Activated CD4-positive, alpha-beta memory T cell treated with anti-CD3 and anti-CD28 coated beads, Interleukin-2, amount 10 ng/mL, durations not matched to agents 7 days and 5 days (primary cell): ENCODE data around the gene SNX13. TPM values are rescaled to one million over a fixed set of nuclear protein-coding genes. Genes with fewer than 3 reads are reported as not detected.

Experiments used
- CTCF ChIA-PET: fragments of 350-600 bp; sonication (Branson Sonifier 250); formaldehyde crosslinking; loops from one replicate; lab custom pipeline; 2021; ENCODE audit warnings: antibody characterized with exemption, inconsistent platforms; lab: Charles Lee
- POLR2A ChIA-PET: fragments of 350-600 bp; sonication (Branson Sonifier 250); formaldehyde crosslinking; loops from one replicate; lab custom pipeline; 2021; ENCODE audit warnings: antibody characterized with exemption; lab: Charles Lee
- DNase-seq: peaks from one replicate; pipeline ENCODE4 v3.0.0-alpha.2; 2020
- H3K27ac Mint-ChIP-seq: one replicate; pipeline ENCODE4 v1.8.0; 2021; ENCODE audit warnings: mild to moderate bottlenecking, mixed read lengths
- H3K27me3 Mint-ChIP-seq: one replicate; pipeline ENCODE4 v1.8.0; 2021; ENCODE audit warnings: mixed read lengths
- H3K36me3 Mint-ChIP-seq: one replicate; pipeline ENCODE4 v1.8.0; 2021; ENCODE audit warnings: low read depth, mixed read lengths
- H3K4me1 Mint-ChIP-seq: one replicate; pipeline ENCODE4 v1.8.0; 2021; ENCODE audit warnings: mixed read lengths
- H3K4me3 Mint-ChIP-seq: one replicate; pipeline ENCODE4 v1.8.0; 2021; ENCODE audit warnings: mild to moderate bottlenecking, mixed read lengths
- H3K9me3 Mint-ChIP-seq: one replicate; pipeline ENCODE4 v1.8.0; 2021; ENCODE audit warnings: mixed read lengths
- total RNA-seq, 2 experiments: library from RNA; stranded (reverse); gene quantifications; one replicate each; pipeline ENCODE4 v1.2.3, GENCODE V29; 2021

SNX13 gene
- total RNA-seq, 2 experiments from 2014 or later, result 23.8 to 25.9 TPM

GRCh38 chr7:17966706-17967105, 26.4 kb upstream of the SNX13 start:
- ChIA-PET POLR2A (no interaction called here), CTCF (no interaction called here)
- Mint-ChIP-seq H3K4me1 (no peaks in the 10 kb centered on the region), H3K4me3 (no peak overlapping the region), H3K36me3 (no peaks in the 10 kb centered on the region), H3K9me3 (no peaks in the 10 kb centered on the region), H3K27ac (no peak overlapping the region), H3K27me3 (peaks cover 11% of the 10 kb centered on the region)
- no peak for DNase-seq

DNA sequence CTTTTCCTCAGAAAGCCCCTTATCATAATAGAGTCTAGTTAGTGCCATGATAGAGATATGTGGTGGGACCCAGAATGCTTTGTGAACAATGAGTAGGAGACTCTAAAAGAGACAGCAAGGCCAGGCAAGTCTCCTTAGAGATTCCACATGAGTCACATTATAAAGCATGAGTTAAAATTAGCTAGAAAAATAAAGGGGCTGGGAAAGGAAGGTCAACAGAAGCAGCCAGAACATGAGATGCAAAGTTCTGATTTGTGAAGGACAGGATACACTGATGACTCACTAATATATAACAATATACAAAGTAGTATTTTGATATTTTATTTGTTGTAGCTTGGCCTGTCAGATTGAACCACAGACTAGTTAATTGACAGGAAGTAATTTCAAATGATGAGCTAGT, 25.3 kb upstream of the SNX13 start:
- DNase-seq, result no peak
- ChIA-PET CTCF (no interaction called here), POLR2A (no interaction called here)
- Mint-ChIP-seq H3K27me3 (peaks cover 11% of the 10 kb centered on the region), H3K4me3 (no peak overlapping the region), H3K9me3 (no peaks in the 10 kb centered on the region), H3K36me3 (no peaks in the 10 kb centered on the region), H3K27ac (no peak overlapping the region), H3K4me1 (no peaks in the 10 kb centered on the region)

DNA sequence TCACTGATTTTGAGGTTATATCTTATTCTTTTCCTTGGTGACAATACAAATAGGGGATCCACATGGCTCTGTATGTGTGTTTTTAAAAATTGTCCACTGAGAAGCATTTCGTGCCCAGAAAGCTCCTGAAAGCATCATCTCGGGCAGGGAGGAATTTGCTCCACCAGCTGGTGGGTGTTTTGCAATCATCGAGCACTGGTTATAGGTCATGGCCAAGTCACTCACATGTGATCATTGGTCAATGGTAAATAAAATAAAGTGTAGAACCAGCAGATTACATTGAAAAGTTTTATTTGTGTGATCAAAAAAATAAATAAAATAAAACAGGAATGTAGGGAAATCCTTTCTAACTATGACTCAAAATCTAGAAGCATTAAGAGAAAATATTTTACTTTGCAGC, 23.0 kb upstream of the SNX13 start:
- Mint-ChIP-seq H3K4me3 (no peak overlapping the region), H3K4me1 (no peaks in the 10 kb centered on the region), H3K27me3 (peaks cover 4% of the 10 kb centered on the region), H3K9me3 (no peaks in the 10 kb centered on the region), H3K36me3 (no peaks in the 10 kb centered on the region), H3K27ac (no peak overlapping the region)
- ChIA-PET POLR2A (no interaction called here), CTCF (no interaction called here)
- no peak for DNase-seq

DNA sequence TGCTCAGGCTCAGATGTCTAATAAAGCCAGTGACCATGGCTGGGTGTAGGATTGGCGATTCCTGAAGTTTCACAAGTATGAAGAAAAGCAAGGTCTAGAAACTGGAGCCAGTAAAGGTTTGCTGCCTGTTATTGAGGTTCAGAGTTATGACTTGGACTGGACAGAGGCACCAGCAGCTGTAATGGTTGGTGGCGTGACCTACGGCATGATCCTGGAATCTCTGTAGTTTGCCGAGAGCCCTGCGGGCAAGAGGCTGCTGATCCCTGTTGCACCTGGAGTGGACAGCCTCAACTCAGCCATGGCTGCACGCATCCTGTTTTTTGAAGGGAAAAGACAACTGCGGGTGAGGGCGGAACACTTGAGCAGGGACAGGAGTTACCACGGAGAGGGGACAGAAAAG, 22.4 kb upstream of the SNX13 start:
- H3K27ac Mint-ChIP-seq, result no peak overlapping the region
- no peaks in the 10 kb centered on the region for H3K9me3 Mint-ChIP-seq
- DNase-seq, result no peak
- H3K36me3 Mint-ChIP-seq, result no peaks in the 10 kb centered on the region
- no peak overlapping the region for H3K4me3 Mint-ChIP-seq
- H3K4me1 Mint-ChIP-seq, result no peaks in the 10 kb centered on the region
- ChIA-PET CTCF (no interaction called here), POLR2A (no interaction called here)
- peaks cover 10% of the 10 kb centered on the region for H3K27me3 Mint-ChIP-seq

DNA sequence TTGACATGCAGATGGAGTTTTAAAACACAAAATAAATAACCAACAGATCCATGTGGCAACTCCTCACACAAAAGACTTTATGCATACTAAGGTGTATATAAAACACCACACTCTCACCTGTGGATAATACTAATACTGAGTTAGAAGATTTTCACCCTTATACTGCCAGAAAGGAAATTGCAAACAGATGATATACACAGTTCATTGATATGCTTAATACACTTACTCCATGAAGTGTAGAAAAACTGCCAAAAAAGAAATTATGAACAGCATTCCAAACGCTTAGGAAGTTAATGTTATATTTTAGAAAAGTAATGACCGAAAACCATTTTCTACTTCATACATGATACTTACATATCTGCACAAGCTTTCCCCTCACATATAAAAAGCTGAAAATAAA, 17.6 kb upstream of the SNX13 start:
- no peak overlapping the region for H3K4me3 Mint-ChIP-seq
- CTCF ChIA-PET, result no interaction called here
- no peaks in the 10 kb centered on the region for H3K36me3 Mint-ChIP-seq

GRCh38 chr7:17952387-17952786, 12.1 kb upstream of the SNX13 start:
- Mint-ChIP-seq H3K27ac (no peak overlapping the region), H3K4me3 (no peak overlapping the region), H3K27me3 (peaks cover 24% of the 10 kb centered on the region), H3K36me3 (no peaks in the 10 kb centered on the region), H3K9me3 (no peaks in the 10 kb centered on the region), H3K4me1 (peaks cover 15% of the 10 kb centered on the region)
- ChIA-PET CTCF (no interaction called here), POLR2A (interaction anchor here (1.0 kb wide), 1 partner anchor 69 kb away, joined by 3 read pairs; no protein-coding TSS in a partner anchor)
- DNase-seq, result no peak

More for the DNA sequence above, 17.6 kb upstream of the SNX13 start:
- DNase-seq, result no peak
- no peaks in the 10 kb centered on the region for H3K9me3 Mint-ChIP-seq
- H3K27ac Mint-ChIP-seq, result no peak overlapping the region
- H3K4me1 Mint-ChIP-seq, result peaks cover 3% of the 10 kb centered on the region
- H3K27me3 Mint-ChIP-seq, result peaks cover 23% of the 10 kb centered on the region
- POLR2A ChIA-PET, result no interaction called here

DNA sequence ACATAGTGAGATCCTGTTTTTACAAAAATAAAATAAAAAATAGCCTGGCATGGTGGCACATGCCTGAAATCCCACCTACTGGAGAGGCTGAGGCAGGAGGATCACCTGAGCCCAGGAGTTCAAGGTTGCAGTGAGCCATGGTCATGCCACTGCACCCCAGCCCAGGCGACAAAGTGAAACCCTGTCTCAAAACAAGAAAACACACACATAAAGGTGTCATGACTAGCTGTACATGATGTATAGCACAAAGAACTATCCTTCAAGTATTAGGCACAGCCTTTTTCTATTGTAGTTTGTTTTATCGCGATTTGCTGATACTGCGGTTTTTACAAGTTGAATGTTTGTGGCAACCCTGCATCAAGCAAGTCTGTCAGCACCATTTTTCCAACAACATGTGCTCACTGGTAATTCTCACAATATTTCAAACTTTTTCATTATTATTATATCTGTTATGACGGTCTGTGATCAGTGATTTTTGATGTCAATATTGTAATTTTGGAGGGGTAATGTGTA, 11.5 kb upstream of the SNX13 start:
- no peak for DNase-seq
- CTCF ChIA-PET, result no interaction called here
- Mint-ChIP-seq H3K4me1 (peaks cover 15% of the 10 kb centered on the region), H3K4me3 (no peak overlapping the region), H3K27ac (no peak overlapping the region), H3K27me3 (peaks cover 26% of the 10 kb centered on the region), H3K36me3 (no peaks in the 10 kb centered on the region), H3K9me3 (no peaks in the 10 kb centered on the region)
- POLR2A ChIA-PET, result no interaction called here

GRCh38 chr7:17948526-17949238, 8.4 kb upstream of the SNX13 start:
- CTCF ChIA-PET, result interaction anchor here (0.7 kb wide), 1 partner anchor 177 kb away, joined by 3 read pairs; no protein-coding TSS in a partner anchor
- Mint-ChIP-seq H3K27ac (no peak overlapping the region), H3K9me3 (no peaks in the 10 kb centered on the region), H3K4me3 (no peak overlapping the region), H3K36me3 (no peaks in the 10 kb centered on the region), H3K4me1 (peaks cover 18% of the 10 kb centered on the region), H3K27me3 (peaks cover 15% of the 10 kb centered on the region)
- no peak for DNase-seq
- POLR2A ChIA-PET, result no interaction called here

- no peak overlapping the region for H3K4me3 Mint-ChIP-seq
- peaks cover 14% of the 10 kb centered on the region for H3K4me1 Mint-ChIP-seq
- CTCF ChIA-PET, result no interaction called here
- no peak for DNase-seq
- POLR2A ChIA-PET, result no interaction called here
- no peaks in the 10 kb centered on the region for H3K9me3 Mint-ChIP-seq
- no peak overlapping the region for H3K27ac Mint-ChIP-seq
- H3K36me3 Mint-ChIP-seq, result no peaks in the 10 kb centered on the region
- H3K27me3 Mint-ChIP-seq, result peaks cover 10% of the 10 kb centered on the region
Observed at GRCh38 chr7:17947620-17948019, 7.3 kb upstream of the SNX13 start.

- ChIA-PET CTCF (interaction anchor here (0.8 kb wide), 1 partner anchor 176 kb away, joined by 4 read pairs; no protein-coding TSS in a partner anchor), POLR2A (no interaction called here)
- Mint-ChIP-seq H3K36me3 (no peaks in the 10 kb centered on the region), H3K4me3 (peak overlapping the region; percentile 42), H3K9me3 (no peaks in the 10 kb centered on the region), H3K4me1 (peaks cover 14% of the 10 kb centered on the region), H3K27me3 (peaks cover 17% of the 10 kb centered on the region), H3K27ac (no peak overlapping the region)
- DNase-seq, result no peak
Observed at GRCh38 chr7:17946591-17946990, 6.3 kb upstream of the SNX13 start.

DNA sequence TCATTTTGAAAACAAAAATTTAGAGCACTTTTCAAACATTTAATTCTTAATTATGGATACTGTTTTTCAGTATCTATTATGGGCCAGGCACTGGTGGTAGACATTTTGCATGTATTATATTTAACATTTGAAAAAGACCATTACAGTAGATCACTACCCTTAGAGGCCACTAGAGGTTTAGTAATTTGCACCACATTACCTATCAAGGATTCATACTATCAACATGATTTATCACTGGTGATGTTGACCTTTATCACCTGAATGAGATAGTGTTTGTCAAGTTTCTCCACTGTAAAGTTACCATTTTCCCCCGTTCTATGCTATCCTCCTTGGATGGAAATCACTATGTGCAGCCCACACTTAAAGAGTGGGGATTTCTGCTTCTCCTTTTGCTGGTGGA, 4.4 kb upstream of the SNX13 start:
- Mint-ChIP-seq H3K4me3 (no peak overlapping the region), H3K27ac (no peak overlapping the region), H3K9me3 (no peaks in the 10 kb centered on the region), H3K27me3 (peaks cover 15% of the 10 kb centered on the region), H3K36me3 (peaks cover 3% of the 10 kb centered on the region), H3K4me1 (peaks cover 19% of the 10 kb centered on the region)
- no peak for DNase-seq
- ChIA-PET POLR2A (no interaction called here), CTCF (interaction anchor here (1.4 kb wide), 1 partner anchor 175 kb away, joined by 6 read pairs; no protein-coding TSS in a partner anchor)

DNA sequence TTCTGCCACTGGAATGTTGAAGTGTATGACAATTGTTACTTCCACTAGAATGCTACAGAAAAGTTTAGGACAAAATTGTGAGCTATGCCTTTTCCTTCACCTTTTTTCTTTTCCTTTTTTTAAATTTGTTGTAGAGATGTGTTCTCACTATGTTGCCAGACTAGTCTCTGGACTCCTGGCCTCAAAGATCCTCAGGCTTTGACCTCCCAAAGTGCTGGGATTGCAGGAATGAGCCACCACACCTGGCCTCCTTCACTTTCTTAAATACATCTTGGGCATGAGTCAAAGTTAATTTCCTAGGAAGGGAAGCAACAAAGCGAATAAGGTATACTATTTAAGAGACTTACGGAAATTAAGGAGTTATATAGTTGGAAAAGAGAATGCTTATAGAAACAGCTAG, 2.7 kb upstream of the SNX13 start:
- Mint-ChIP-seq H3K9me3 (no peaks in the 10 kb centered on the region), H3K4me1 (peaks cover 34% of the 10 kb centered on the region), H3K27me3 (peaks cover 13% of the 10 kb centered on the region), H3K36me3 (peaks cover 7% of the 10 kb centered on the region), H3K27ac (no peak overlapping the region), H3K4me3 (no peak overlapping the region)
- ChIA-PET CTCF (no interaction called here), POLR2A (no interaction called here)
- no peak for DNase-seq

GRCh38 chr7:17942231-17942630, 1.9 kb upstream of the SNX13 start:
- Mint-ChIP-seq H3K4me1 (peaks cover 39% of the 10 kb centered on the region), H3K9me3 (no peaks in the 10 kb centered on the region), H3K4me3 (no peak overlapping the region), H3K27me3 (peaks cover 8% of the 10 kb centered on the region), H3K36me3 (peaks cover 7% of the 10 kb centered on the region), H3K27ac (no peak overlapping the region)
- ChIA-PET POLR2A (no interaction called here), CTCF (no interaction called here)
- no peak for DNase-seq
